Activated naive CD4-positive, alpha-beta T cell treated with anti-CD3 and anti-CD28 coated beads, Interleukin-2, amount 10 ng/mL, durations not matched to agents 7 days and 5 days (primary cell): ENCODE measurements around the gene TOR1AIP2.
"Not testable (repeated sequence)": the region's sequence is repeated elsewhere in the genome, so short reads cannot be mapped to it uniquely, and the experiment has no call there.

ENCODE experiments used
- CTCF ChIA-PET: fragments of 350-600 bp; sonication (Branson Sonifier 250); formaldehyde crosslinking; loops from one replicate; lab custom pipeline; 2021; ENCODE audit warnings: antibody characterized with exemption; lab: Charles Lee
- DNase-seq: peaks from one replicate; pipeline ENCODE4 v3.0.0-alpha.2; 2020
- H3K27ac Mint-ChIP-seq: one replicate; pipeline ENCODE4 v1.8.0; 2021; ENCODE audit warnings: mild to moderate bottlenecking, moderate library complexity, mixed read lengths
- H3K27me3 Mint-ChIP-seq: one replicate; pipeline ENCODE4 v1.8.0; 2021; ENCODE audit warnings: mild to moderate bottlenecking, mixed read lengths
- H3K36me3 Mint-ChIP-seq: one replicate; pipeline ENCODE4 v1.8.0; 2021; ENCODE audit warnings: mixed read lengths
- H3K4me1 Mint-ChIP-seq: one replicate; pipeline ENCODE4 v1.8.0; 2021; ENCODE audit warnings: mixed read lengths
- H3K4me3 Mint-ChIP-seq: one replicate; pipeline ENCODE4 v1.8.0; 2021; ENCODE audit warnings: mild to moderate bottlenecking, moderate library complexity, mixed read lengths
- H3K9me3 Mint-ChIP-seq: one replicate; pipeline ENCODE4 v1.8.0; 2021; ENCODE audit warnings: mixed read lengths

Gene TOR1AIP2

DNA sequence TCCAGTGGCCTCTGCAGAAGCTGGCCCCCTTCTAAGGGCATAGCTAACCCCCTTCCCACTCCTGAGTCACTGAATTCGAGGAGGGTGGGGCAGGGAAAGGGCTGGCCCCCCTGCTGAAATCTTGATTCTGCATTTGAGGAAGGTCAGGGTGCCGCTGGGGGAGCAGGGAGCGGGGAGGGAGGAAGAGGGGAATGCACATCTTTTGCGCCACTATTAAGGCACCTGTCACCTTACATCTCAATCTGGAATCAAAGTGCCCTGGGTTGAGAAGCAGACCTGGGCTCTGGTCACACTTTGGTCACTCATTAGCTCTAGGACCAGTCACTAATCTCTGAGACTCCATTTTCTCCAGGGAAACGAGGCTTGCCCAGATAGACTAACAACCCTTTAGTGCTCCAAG, 62.0 kb downstream of the TOR1AIP2 start:
- H3K27me3 Mint-ChIP-seq = peaks cover 54% of the 10 kb centered on the region
- no peaks in the 10 kb centered on the region for H3K9me3 Mint-ChIP-seq
- H3K4me1 Mint-ChIP-seq = peaks cover 21% of the 10 kb centered on the region
- H3K36me3 Mint-ChIP-seq = no peaks in the 10 kb centered on the region
- peak overlapping the region; percentile 74 for H3K4me3 Mint-ChIP-seq
- CTCF ChIA-PET = interaction anchor here (0.7 to 14.8 kb wide), 18 partner anchors 10 to 737 kb away, joined by 3 to 565 read pairs (median 6); no protein-coding TSS in a partner anchor
- no peak for DNase-seq
- H3K27ac Mint-ChIP-seq = peak overlapping the region; percentile 80

DNA sequence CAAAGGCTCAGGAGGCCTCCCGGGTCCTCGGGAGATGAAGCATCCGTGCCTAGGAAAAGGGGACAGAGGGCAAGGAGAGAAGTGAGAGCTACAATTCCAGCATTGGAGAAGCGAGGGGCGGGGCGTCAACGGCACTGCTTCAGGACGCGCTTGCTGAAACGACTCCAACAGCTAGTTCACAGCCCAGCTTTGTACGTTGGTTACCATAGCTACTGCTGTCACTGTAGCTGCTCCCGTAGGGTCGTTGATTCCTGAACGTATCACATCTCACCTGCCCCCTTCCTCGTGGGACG, 63.1 kb downstream of the TOR1AIP2 start:
- no peak for DNase-seq
- H3K9me3 Mint-ChIP-seq = no peaks in the 10 kb centered on the region
- no peak overlapping the region for H3K27ac Mint-ChIP-seq
- H3K4me1 Mint-ChIP-seq = peaks cover 21% of the 10 kb centered on the region
- peaks cover 62% of the 10 kb centered on the region for H3K27me3 Mint-ChIP-seq
- no peaks in the 10 kb centered on the region for H3K36me3 Mint-ChIP-seq
- CTCF ChIA-PET = interaction anchor here (0.5 to 14.8 kb wide), 49 partner anchors 9 to 1121 kb away, joined by 3 to 565 read pairs (median 4); partner anchors contain the start of gene CEP350
- H3K4me3 Mint-ChIP-seq = peak overlapping the region; percentile 74

DNA sequence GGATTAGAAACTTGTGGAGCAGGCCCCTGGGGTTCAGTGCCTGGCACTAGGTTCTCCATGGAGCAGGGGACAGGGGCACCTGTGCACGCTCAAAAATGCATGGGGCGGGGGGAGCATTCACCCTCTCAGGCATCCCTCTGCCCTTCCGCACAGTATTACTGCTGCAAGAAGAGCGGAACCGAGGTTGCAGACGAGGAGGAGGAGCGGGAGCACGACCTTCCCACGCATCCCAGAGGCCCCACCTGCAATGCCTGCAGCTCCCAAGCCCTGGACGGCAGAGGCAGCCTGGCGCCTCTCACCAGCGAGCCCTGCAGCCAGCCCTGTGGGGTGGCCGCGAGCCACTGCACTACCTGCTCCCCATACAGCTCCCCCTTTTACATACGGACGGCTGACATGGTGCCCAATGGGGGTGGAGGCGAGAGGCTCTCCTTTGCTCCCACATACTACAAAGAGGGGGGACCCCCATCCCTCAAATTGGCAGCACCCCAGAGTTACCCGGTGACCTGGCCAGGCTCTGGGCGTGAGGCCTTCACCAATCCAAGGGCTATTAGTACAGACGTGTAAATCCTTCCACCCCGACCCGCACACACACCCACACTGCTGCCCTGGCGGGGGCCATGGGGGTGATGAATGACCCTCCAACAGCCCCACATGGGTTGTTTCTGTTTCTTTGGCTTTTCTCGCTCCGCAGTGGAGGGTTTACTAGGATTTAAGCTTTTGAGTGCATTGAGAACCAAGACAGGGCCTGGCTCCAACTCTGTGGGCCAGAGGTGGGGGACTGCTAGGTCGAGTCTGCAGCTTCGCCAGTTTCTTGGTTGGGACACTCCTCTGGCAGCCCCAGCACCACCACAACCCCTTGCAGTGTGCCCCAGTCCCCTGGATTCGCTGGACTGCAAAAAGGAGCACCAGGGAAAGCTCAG, 63.7 kb downstream of the TOR1AIP2 start:
- CTCF ChIA-PET = interaction anchor here (0.5 to 14.8 kb wide), 42 partner anchors 8 to 1120 kb away, joined by 3 to 565 read pairs (median 4); partner anchors contain the start of gene CEP350
- Mint-ChIP-seq H3K27ac (no peak overlapping the region), H3K4me3 (peak overlapping the region; percentile 74), H3K27me3 (peaks cover 60% of the 10 kb centered on the region), H3K36me3 (no peaks in the 10 kb centered on the region), H3K9me3 (no peaks in the 10 kb centered on the region), H3K4me1 (peaks cover 21% of the 10 kb centered on the region)
- no peak for DNase-seq

DNA sequence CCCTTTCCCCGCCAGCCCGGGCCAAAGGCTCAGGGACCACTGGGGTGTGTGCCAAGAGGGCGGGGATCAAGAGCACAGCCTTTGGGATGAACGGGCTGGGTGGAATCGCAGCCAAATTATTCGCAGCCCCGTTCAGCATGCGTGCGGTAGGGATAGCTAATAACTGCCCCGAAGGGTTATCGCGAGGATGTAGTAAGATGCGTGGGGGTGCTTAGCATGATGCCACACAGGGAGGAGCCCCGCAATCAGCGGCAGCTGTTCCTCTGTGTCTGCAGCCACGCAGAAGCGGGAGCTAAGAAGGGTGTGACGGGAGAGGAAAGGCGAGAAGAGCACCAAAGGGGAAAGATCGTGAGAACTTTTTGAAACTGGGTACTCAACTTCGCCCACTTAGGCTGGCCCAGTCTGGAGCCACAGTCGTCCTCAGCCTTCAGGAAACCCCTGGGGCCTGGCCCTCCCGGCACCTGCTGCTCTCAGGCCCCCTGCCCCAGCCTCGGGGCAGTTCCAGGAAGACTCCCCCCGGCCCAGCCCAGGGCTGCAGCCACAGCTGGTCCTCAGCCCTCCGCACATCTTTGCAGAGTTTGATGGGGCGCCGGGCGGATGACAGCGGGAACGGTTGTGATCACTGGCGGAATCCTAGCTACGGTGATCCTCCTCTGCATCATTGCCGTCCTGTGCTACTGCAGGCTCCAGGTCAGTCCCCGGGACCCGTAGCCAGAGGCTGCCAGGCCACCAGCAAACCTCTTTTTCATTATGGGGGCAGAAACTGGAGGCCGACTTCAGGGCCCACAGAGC, 64.9 kb downstream of the TOR1AIP2 start:
- peaks cover 21% of the 10 kb centered on the region for H3K4me1 Mint-ChIP-seq
- no peak for DNase-seq
- peaks cover 54% of the 10 kb centered on the region for H3K27me3 Mint-ChIP-seq
- H3K9me3 Mint-ChIP-seq = no peaks in the 10 kb centered on the region
- H3K4me3 Mint-ChIP-seq = no peak overlapping the region
- no peaks in the 10 kb centered on the region for H3K36me3 Mint-ChIP-seq
- no peak overlapping the region for H3K27ac Mint-ChIP-seq
- CTCF ChIA-PET = interaction anchor here (1.0 to 14.8 kb wide), 4 partner anchors 10 to 106 kb away, joined by 3 to 565 read pairs (median 15); no protein-coding TSS in a partner anchor

DNA sequence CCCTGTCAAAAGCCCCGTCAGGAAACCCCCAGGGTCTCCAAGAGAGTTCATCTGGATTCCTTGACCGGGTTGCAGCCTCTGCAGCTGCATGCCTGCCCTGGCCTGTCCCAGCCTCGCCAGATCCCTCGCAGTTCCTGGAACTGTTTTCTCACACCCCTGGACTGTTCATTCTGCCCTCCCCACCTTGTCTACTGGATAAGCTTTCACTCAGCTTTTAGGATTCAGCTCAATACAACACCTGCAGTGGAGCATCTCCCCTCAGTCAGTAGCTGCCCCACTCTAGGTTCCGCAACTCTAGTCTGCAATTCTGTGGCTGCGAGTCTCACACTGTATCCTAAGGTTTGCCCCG, 67.3 kb downstream of the TOR1AIP2 start:
- peaks cover 13% of the 10 kb centered on the region for H3K4me1 Mint-ChIP-seq
- no peak overlapping the region for H3K27ac Mint-ChIP-seq
- CTCF ChIA-PET = interaction anchor here (0.6 to 14.8 kb wide), 33 partner anchors 8 to 688 kb away, joined by 3 to 565 read pairs (median 5); partner anchors contain the start of gene SOAT1
- peaks cover 41% of the 10 kb centered on the region for H3K27me3 Mint-ChIP-seq
- DNase-seq = no peak
- H3K4me3 Mint-ChIP-seq = no peak overlapping the region
- no peaks in the 10 kb centered on the region for H3K9me3 Mint-ChIP-seq
- no peaks in the 10 kb centered on the region for H3K36me3 Mint-ChIP-seq

DNA sequence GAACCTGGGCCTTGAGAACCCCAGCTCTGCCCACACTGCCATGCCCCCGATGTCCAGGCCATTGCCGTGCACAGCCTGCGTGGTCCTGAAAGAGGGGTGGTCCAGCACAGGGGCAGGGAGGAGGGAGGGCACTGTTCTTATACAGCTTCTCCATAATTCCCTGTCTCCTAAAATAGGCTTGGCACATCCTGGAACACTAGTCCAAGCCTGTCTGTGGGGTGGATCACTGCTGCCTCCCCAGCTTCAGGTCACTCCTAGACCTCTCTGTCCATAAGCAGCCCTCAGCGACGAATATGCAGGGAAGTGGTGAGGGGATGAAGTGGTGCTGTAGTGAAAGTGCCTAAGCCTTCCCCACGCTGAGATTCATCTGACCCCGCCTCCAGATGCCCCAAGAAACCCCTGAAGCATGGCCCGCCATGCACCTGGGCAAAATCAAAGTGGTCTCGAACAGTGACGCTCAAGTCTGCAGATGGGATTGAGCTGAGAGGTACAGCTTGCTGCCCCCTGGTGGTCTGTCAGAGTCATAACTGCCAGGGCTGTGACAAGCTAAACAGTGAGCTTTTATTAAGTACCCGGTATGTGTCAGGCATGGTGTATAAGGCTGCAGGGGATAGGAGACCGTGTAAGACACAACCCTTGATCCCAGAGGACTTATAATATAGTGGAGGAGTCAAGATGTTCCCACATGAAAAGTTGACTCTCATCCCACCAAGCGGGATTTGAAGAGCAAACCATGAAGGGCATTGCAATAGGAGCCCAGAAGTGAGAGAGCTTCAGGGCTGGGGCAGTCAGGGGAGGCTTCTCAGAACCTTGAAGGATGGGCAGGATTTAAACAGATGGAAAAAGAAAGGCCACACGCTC, 67.9 kb downstream of the TOR1AIP2 start:
- Mint-ChIP-seq H3K4me1 (peaks cover 7% of the 10 kb centered on the region), H3K9me3 (no peaks in the 10 kb centered on the region), H3K27ac (no peak overlapping the region), H3K4me3 (no peak overlapping the region), H3K27me3 (peaks cover 41% of the 10 kb centered on the region), H3K36me3 (no peaks in the 10 kb centered on the region)
- CTCF ChIA-PET = interaction anchor here (0.6 to 14.8 kb wide), 36 partner anchors 9 to 688 kb away, joined by 3 to 565 read pairs (median 4); partner anchors contain the start of gene SOAT1
- DNase-seq = peak; percentile 80

DNA sequence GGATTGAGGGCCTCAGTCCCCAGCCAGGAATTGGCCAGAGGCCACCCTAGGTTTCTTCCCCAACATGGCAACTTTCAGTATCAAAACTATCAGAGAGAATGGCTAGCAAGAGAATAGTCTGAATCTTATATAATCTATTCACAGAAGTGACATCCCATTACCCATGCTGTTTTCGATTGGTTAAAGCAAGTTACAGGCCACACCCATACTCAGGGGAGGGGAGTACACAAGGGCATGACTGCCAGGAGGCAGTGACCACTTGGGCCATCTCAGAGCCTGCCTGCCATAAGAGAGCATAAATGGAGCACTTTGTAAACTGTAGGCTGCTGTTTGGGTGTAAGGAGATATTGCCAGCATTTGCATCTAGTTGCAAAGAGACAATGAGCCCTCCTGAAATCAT, 69.1 kb downstream of the TOR1AIP2 start:
- no peaks in the 10 kb centered on the region for H3K36me3 Mint-ChIP-seq
- H3K27me3 Mint-ChIP-seq = peaks cover 37% of the 10 kb centered on the region
- H3K4me3 Mint-ChIP-seq = no peak overlapping the region
- no peak for DNase-seq
- H3K9me3 Mint-ChIP-seq = no peaks in the 10 kb centered on the region
- CTCF ChIA-PET = interaction anchor here (1.3 to 14.8 kb wide), 6 partner anchors 10 to 370 kb away, joined by 3 to 565 read pairs (median 16); no protein-coding TSS in a partner anchor
- H3K27ac Mint-ChIP-seq = no peak overlapping the region
- no peaks in the 10 kb centered on the region for H3K4me1 Mint-ChIP-seq

DNA sequence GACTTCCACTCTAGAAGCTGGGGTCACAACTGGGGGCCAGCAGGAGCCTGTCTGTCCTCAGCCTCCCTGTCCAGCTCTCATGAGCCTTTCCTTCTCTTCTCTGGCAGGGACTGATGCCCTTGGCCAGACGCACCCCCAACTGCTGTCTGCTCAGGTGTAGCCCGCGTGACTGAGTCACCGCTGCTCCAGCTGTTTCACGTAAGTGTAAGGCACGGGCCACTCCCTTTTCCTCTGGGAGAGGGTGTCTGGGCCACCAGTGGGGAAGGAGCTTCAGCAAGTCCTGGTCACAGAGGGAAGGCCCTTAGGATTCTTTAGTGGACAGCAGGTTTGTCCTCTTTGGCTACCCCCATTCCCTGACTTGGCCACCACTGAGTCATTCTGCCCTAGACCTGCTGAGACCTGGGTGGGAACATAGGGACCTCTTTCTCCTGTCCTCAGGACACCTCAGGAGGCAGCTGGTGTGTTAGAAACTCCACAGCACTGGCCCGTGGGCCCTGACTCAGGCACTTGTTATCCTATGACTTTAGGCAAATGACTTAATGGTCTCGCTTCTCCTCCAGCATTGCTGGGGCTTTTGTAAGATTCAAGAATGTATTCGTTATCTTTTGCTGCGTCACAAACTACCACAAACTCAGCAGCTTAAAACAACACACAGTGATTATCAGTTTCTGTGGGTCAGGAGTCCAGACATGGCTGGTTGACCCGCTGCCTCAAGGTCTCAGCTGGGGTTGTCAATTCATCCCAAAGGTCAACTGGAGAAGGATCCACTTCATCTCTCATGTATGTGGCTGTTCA, 69.7 kb downstream of the TOR1AIP2 start:
- CTCF ChIA-PET = interaction anchor here (3.3 to 14.8 kb wide), 3 partner anchors 9 to 371 kb away, joined by 18 to 565 read pairs (median 38); no protein-coding TSS in a partner anchor
- Mint-ChIP-seq H3K4me3 (no peak overlapping the region), H3K4me1 (no peaks in the 10 kb centered on the region), H3K27me3 (peaks cover 32% of the 10 kb centered on the region), H3K27ac (no peak overlapping the region), H3K9me3 (no peaks in the 10 kb centered on the region), H3K36me3 (no peaks in the 10 kb centered on the region)
- DNase-seq = no peak

DNA sequence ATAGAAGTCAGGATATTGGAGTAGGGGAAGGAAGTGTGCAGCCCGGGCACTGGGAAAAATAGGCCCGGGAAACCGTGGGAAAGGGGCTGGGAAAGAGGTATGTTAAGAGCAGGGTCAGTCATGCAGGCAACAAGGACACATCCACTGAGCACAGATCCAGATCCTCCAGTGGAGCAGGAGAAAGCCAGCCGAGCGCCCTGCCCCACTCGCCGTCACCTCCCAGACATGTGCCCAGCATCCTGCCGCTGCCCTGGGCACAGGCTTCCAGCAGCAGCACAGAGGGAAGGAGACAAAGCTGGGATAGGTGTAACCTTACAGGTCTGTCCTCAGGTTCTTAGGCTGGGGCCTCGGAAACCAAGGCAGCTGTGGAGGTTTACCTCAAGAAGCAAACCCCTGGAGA, 70.3 kb downstream of the TOR1AIP2 start:
- Mint-ChIP-seq H3K27ac (no peak overlapping the region), H3K9me3 (no peaks in the 10 kb centered on the region), H3K36me3 (no peaks in the 10 kb centered on the region), H3K27me3 (peaks cover 28% of the 10 kb centered on the region), H3K4me1 (no peaks in the 10 kb centered on the region), H3K4me3 (no peak overlapping the region)
- no peak for DNase-seq
- CTCF ChIA-PET = interaction anchor here (3.3 to 14.8 kb wide), 2 partner anchors 8 to 101 kb away, joined by 18 to 565 read pairs; no protein-coding TSS in a partner anchor

DNA sequence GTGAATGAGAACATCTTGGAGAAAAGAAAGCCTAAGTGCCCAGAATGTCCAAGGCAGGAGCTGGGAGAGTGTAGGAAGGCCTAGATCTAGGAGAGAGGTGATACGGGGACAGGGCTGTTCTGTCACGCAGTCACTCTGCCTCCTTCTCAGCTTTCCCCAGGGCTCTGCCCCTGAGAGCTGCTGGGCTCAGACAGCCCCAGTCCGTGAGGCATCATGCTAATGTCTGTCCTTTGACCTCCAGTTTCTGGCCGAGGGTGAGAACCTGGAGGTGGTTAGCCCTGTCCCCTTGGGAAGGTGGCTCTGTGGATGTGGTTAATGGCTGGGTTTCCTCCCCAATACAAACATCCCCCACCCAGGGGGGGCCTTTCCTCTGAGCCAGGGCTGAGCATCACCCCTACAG, 71.3 kb downstream of the TOR1AIP2 start:
- H3K36me3 Mint-ChIP-seq = no peaks in the 10 kb centered on the region
- DNase-seq = no peak
- H3K9me3 Mint-ChIP-seq = no peaks in the 10 kb centered on the region
- peaks cover 19% of the 10 kb centered on the region for H3K27me3 Mint-ChIP-seq
- no peaks in the 10 kb centered on the region for H3K4me1 Mint-ChIP-seq
- CTCF ChIA-PET = interaction anchor here (2.3 to 14.8 kb wide), 2 partner anchors 8 to 100 kb away, joined by 14 to 565 read pairs; no protein-coding TSS in a partner anchor
- no peak overlapping the region for H3K4me3 Mint-ChIP-seq
- H3K27ac Mint-ChIP-seq = no peak overlapping the region

DNA sequence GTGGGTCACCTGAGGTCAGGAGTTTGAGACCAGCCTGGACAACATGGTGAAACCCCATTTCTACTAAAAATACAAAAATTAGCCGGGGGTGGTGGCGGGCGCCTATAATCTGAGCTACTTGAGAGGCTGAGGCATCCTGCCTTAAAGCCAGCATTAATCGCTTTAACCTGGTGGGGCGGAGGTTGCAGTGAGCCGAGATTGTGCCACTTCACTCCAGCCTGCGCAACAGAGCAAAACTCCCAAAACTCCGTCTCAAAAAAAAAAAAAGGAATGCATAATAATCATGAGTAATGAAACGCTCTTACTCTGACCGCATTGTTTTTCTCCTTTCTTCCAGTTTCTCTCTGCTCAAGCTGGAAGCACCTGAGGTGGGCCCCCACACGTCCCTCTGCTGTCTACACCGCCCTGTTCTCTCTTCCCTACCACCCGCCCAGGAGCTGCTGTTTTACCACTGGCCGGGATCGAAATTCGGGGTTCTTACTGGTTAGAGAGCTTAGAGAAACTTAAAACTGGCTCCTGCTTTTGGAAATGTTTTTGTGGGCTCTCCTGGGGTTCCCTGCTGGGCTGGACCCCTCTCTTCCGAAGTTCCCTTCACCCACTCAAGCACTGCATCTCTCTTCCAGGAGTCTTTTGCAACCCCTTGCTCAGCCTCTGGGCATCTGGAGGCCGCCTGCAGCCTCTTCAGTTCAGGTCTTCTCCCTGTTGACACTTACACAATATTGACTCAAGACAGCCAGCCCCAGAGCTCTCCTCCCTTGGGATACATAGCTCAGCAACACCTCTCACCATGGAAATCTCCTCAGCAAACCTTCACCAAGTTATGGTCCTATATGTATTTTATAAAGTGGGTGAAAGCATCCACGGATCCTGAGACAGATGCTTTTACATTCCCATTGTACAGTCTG, 72.1 kb downstream of the TOR1AIP2 start:
- no peak for DNase-seq
- Mint-ChIP-seq H3K4me1 (no peaks in the 10 kb centered on the region), H3K9me3 (no peaks in the 10 kb centered on the region), H3K36me3 (no peaks in the 10 kb centered on the region), H3K4me3 (no peak overlapping the region), H3K27ac (no peak overlapping the region), H3K27me3 (peaks cover 14% of the 10 kb centered on the region)
- CTCF ChIA-PET = interaction anchor here (2.3 to 14.8 kb wide), 2 partner anchors 9 to 99 kb away, joined by 14 to 565 read pairs; no protein-coding TSS in a partner anchor

DNA sequence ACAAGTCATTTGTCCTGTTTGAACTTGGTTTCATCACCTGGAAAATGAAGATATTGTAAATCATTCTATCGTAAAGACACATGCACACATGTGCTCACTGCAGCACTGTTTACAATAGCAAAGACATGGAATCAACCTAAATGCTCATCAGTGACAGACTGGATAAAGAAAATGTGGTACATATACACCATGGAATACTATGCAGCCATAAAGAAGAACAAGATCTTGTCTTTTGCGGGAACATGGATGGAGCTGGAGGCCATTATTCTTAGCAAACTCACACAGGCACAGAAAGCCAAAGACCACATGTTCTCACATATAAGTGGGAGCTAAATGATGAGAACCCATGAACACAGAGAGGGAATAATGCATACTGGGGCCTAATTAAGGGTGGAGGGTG, 73.2 kb downstream of the TOR1AIP2 start:
- not testable (repeated sequence) for H3K4me3 Mint-ChIP-seq, H3K27ac Mint-ChIP-seq, DNase-seq, H3K27me3 Mint-ChIP-seq, H3K36me3 Mint-ChIP-seq, H3K4me1 Mint-ChIP-seq, H3K9me3 Mint-ChIP-seq
- CTCF ChIA-PET = interaction anchor here (2.3 kb wide), 1 partner anchor 10 kb away, joined by 14 read pairs; no protein-coding TSS in a partner anchor
